ENCODE data around the gene FCRLA.

DNA sequence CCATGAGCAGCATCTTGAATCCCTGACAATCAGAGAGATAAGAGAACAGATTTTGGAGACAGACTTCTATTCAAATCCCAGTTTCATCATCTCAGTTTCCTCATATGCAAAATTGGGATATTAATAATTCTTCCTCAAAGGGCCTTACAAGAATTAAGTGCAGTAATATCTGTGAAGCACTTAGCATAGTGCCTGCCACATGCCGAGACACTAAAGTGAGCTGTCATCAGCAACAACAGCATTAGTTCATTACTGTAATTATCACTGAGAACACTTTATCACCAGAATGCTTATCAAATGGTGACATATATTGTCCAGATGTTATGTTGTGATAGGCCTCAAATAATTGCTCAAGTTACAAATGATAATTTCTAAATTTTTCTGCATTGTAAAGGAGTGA lies 13.4 kb downstream of the FCRLA start:
- TF ChIP-seq, protein P1, sequence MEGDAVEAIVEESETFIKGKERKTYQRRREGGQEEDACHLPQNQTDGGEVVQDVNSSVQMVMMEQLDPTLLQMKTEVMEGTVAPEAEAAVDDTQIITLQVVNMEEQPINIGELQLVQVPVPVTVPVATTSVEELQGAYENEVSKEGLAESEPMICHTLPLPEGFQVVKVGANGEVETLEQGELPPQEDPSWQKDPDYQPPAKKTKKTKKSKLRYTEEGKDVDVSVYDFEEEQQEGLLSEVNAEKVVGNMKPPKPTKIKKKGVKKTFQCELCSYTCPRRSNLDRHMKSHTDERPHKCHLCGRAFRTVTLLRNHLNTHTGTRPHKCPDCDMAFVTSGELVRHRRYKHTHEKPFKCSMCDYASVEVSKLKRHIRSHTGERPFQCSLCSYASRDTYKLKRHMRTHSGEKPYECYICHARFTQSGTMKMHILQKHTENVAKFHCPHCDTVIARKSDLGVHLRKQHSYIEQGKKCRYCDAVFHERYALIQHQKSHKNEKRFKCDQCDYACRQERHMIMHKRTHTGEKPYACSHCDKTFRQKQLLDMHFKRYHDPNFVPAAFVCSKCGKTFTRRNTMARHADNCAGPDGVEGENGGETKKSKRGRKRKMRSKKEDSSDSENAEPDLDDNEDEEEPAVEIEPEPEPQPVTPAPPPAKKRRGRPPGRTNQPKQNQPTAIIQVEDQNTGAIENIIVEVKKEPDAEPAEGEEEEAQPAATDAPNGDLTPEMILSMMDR (conservative IDR thresholded peaks at IDR 0.05; ENCODE audit: low read length), result no peak
- no peak for TF ChIP-seq EZH2phosphoT487 (IDR thresholded peaks at IDR 0.05; ENCODE audit: borderline replicate concordance, low read depth, low read length)

All from OCI-LY7 (cell line).